Ishikawa (cell line): ENCODE measurements around the gene TMEM255B.

Experiments
- CEBPB ChIP-seq: IDR thresholded peaks from 2 replicates; pipeline ENCODE4 v1.6.1; 2012
- EGR1 ChIP-seq: IDR thresholded peaks from 2 replicates; pipeline ENCODE4 v1.6.1; 2012
- EP300 ChIP-seq: IDR thresholded peaks from 2 replicates; pipeline ENCODE4 v1.6.1; 2012; ENCODE audit warnings: borderline replicate concordance
- RAD21 ChIP-seq: IDR thresholded peaks from 2 replicates; pipeline ENCODE4 v1.6.1; 2012; ENCODE audit warnings: low read depth
- TAF1 ChIP-seq: IDR thresholded peaks from 2 replicates; pipeline ENCODE4 v1.6.1; 2012; ENCODE audit warnings: low read depth, mild to moderate bottlenecking
- TCF12 ChIP-seq: IDR thresholded peaks from 2 replicates; pipeline ENCODE4 v1.6.1; 2012; ENCODE audit warnings: low read depth
- USF1 ChIP-seq: IDR thresholded peaks from 2 replicates; pipeline ENCODE4 v1.6.1; 2012
- YY1 ChIP-seq: IDR thresholded peaks from 2 replicates; pipeline ENCODE4 v1.6.1; 2012; ENCODE audit warnings: low read depth
- TF ChIP-seq, protein P1 (sequence below): IDR thresholded peaks from 2 replicates; pipeline ENCODE4 v1.6.1; 2012
- TF ChIP-seq, protein P2 (sequence below): IDR thresholded peaks from 2 replicates; pipeline ENCODE4 v1.6.1; 2012; ENCODE audit warnings: low read depth, mild to moderate bottlenecking

DNA sequence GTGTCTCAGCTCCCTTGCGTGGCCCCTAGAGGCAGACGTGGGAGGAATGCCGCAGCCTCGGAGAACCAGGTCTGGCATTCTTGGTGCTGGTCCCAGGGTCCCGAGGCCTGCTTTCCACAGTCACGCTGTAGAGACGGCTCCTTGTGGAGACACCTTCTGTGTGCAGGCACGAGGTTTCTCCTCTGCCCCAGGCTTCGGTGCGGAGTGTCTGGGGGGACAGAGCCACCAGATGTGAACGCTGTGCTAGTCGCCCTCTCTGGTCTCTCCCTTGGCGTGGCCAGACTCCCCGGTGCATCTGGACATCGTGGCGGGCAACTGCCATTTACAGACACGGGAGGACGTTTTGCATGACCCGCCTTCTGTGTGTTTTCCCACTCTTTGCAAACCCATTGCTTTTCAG is 7.5 kb upstream of the TMEM255B start:
- TF ChIP-seq YY1 (no peak), USF1 (no peak), EGR1 (no peak), RAD21 (no peak), EP300 (no peak), TCF12 (no peak), TAF1 (no peak), CEBPB (no peak)
- TF ChIP-seq, protein P1, sequence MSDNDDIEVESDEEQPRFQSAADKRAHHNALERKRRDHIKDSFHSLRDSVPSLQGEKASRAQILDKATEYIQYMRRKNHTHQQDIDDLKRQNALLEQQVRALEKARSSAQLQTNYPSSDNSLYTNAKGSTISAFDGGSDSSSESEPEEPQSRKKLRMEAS = no peak
- TF ChIP-seq, protein P2, sequence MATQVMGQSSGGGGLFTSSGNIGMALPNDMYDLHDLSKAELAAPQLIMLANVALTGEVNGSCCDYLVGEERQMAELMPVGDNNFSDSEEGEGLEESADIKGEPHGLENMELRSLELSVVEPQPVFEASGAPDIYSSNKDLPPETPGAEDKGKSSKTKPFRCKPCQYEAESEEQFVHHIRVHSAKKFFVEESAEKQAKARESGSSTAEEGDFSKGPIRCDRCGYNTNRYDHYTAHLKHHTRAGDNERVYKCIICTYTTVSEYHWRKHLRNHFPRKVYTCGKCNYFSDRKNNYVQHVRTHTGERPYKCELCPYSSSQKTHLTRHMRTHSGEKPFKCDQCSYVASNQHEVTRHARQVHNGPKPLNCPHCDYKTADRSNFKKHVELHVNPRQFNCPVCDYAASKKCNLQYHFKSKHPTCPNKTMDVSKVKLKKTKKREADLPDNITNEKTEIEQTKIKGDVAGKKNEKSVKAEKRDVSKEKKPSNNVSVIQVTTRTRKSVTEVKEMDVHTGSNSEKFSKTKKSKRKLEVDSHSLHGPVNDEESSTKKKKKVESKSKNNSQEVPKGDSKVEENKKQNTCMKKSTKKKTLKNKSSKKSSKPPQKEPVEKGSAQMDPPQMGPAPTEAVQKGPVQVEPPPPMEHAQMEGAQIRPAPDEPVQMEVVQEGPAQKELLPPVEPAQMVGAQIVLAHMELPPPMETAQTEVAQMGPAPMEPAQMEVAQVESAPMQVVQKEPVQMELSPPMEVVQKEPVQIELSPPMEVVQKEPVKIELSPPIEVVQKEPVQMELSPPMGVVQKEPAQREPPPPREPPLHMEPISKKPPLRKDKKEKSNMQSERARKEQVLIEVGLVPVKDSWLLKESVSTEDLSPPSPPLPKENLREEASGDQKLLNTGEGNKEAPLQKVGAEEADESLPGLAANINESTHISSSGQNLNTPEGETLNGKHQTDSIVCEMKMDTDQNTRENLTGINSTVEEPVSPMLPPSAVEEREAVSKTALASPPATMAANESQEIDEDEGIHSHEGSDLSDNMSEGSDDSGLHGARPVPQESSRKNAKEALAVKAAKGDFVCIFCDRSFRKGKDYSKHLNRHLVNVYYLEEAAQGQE = no peak
